ENCODE data around the gene RBM12.
"Not testable (repeated sequence)": the region's sequence is repeated elsewhere in the genome, so short reads cannot be mapped to it uniquely, and the experiment has no call there.

DNA sequence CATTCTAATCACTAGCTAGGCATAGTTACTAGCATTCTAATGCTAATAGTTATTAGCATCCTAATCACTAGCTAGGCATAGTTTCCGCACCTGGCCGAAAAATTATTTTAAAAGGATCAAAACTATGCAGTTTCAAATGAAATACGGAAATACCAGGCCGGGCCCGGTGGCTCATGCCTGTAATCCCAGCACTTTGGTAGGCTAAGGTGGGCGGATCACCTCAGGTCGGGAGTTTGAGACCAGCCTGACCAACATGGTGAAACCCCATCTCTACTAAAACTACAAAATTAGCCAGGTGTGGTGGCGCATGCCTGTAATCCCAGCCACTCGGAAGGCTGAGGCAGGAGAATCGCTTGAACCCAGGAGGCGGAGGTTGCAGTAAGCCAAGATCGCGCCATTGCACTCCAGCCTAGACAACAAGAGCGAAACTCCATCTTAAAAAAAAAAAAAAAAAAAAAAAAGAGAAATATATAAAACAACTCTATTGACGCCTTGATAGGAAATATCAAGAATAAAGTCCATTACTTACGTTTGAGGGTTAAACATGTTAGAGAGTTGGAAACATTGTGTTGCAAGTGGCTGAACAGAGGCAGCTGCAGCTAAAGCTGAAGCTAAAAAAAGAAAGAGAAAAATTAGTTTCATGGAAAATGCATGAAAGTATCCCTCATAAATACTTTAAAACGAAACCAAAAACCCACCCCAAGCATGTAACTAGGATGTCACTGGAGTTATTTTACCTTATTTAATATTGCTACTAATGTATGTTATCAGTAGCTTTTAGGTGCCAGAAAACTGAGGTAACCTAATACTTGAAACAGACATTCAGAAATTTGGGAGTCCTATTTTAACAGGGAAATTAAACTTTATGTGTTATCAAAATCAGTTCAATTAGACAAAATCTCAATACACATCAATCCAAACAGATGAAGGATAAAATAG is 42.2 kb upstream of the RBM12 start:
- not testable (repeated sequence) for TF ChIP-seq CTCF (conservative IDR thresholded peaks at IDR 0.05; ENCODE audit: low read length); EZH2phosphoT487 (IDR thresholded peaks at IDR 0.05; ENCODE audit: borderline replicate concordance, low read depth, low read length)

All from OCI-LY7 (cell line).